K562 (cell line): ENCODE data around the gene PPP1R9B. TPM values are rescaled to one million over a fixed set of nuclear protein-coding genes. Genes with fewer than 3 reads are reported as not detected.
A peak's percentile ranks its signal among the peaks of the same experiment; 100 is the strongest.

Source experiments
- BCOR ChIP-seq: fragments of 450-650 bp; IDR thresholded peaks from 2 replicates; pipeline ENCODE4 v1.6.1; 2016
- GATAD2B ChIP-seq: fragments of 450-650 bp; IDR thresholded peaks from 2 replicates; pipeline ENCODE4 v1.6.1; 2017; ENCODE audit warnings: mild to moderate bottlenecking, borderline replicate concordance
- LEF1 ChIP-seq: fragments of 450-650 bp; IDR thresholded peaks from 2 replicates; pipeline ENCODE4 v1.6.1; 2016; ENCODE audit warnings: mild to moderate bottlenecking
- MBD1 ChIP-seq: fragments of 250-450 bp; sonication (Bioruptor Pico); IDR thresholded peaks from 2 replicates; pipeline ENCODE4 v1.8.0; 2022; ENCODE audit warnings: inconsistent platforms
- MYBL2 ChIP-seq, 2 experiments: fragments of 450-650 bp in 1 of 2; sonication (generic) in 1 of 2; formaldehyde crosslinking in 1 of 2; IDR thresholded peaks; 2 replicates each; pipeline versions ENCODE4 v1.6.1 to v1.8.1; 2017 to 2022; ENCODE audit warnings: borderline replicate concordance in 1 of 2, inconsistent platforms in 1 of 2, low read depth in 1 of 2, mild to moderate bottlenecking in 1 of 2, missing genetic modification reagents in 1 of 2, moderate library complexity in 1 of 2
- PRMT5 ChIP-seq: sonication (generic); formaldehyde crosslinking; IDR thresholded peaks from 2 replicates; pipeline ENCODE4 v1.5.0; 2020; ENCODE audit warnings: missing genetic modification reagents
- RBFOX2 ChIP-seq: fragments of 200-400 bp; formaldehyde crosslinking; IDR thresholded peaks from 2 replicates; pipeline ENCODE4 v1.6.1; 2017; ENCODE audit warnings: low read depth, mild to moderate bottlenecking, low read length, moderate library complexity
- RNF2 ChIP-seq: sonication (generic); IDR thresholded peaks from 2 replicates; pipeline ENCODE4 v1.6.1; 2016
- SNRNP70 ChIP-seq: fragments of 200-400 bp; formaldehyde crosslinking; optimal IDR thresholded peaks from 2 replicates; pipeline ENCODE3; 2017; ENCODE audit warnings: low read depth, low read length
- ZFP1 ChIP-seq: fragments of 450-650 bp; formaldehyde crosslinking; IDR thresholded peaks from 2 replicates; pipeline ENCODE4 v1.4.0; 2020; ENCODE audit warnings: mild to moderate bottlenecking, mixed read lengths
- polyA plus RNA-seq, 8 experiments: library from polyadenylated mRNA; depleted of rRNA in 4 of 8; stranded (reverse) in 5 of 8; unstranded in 3 of 8; fragments of >200 nt; fragmentation: Nextera tagmentation in 2 of 8; fragmentation: Illumina TruSeq in 1 of 8; extraction: Ambion mirVana in 2 of 8; extraction: Trizol in 1 of 8; gene quantifications; 2 replicates each; pipeline versions ENCODE4 v1.2.1 to v1.2.3, GENCODE V29; 2011 to 2014; ENCODE audit warnings: inconsistent platforms in 1 of 8, missing spikeins in 1 of 8
- total RNA-seq, 7 experiments: library from RNA; depleted of rRNA in 6 of 7; stranded (reverse); fragments of >200 nt in 6 of 7; fragmentation: Illumina TruSeq in 2 of 7; extraction: Trizol in 2 of 7; gene quantifications; 2 replicates each; pipeline versions ENCODE4 v1.2.1 to v1.2.3, GENCODE V29; 2011 to 2021; ENCODE audit warnings: low replicate concordance in 1 of 7
- TF ChIP-seq, protein P1 (sequence below): fragments of 250-450 bp; sonication (Bioruptor Pico); IDR thresholded peaks from 2 replicates; pipeline ENCODE4 v1.9.0; 2021; ENCODE audit warnings: mild to moderate bottlenecking, inconsistent platforms

The PPP1R9B gene
- total and polyA plus RNA-seq, 9 of the 15 experiments (the other 6 are each of a cell fraction or from before 2014, with no cell fraction given) = 0.10 to 63.5 (median 24.7) TPM

DNA sequence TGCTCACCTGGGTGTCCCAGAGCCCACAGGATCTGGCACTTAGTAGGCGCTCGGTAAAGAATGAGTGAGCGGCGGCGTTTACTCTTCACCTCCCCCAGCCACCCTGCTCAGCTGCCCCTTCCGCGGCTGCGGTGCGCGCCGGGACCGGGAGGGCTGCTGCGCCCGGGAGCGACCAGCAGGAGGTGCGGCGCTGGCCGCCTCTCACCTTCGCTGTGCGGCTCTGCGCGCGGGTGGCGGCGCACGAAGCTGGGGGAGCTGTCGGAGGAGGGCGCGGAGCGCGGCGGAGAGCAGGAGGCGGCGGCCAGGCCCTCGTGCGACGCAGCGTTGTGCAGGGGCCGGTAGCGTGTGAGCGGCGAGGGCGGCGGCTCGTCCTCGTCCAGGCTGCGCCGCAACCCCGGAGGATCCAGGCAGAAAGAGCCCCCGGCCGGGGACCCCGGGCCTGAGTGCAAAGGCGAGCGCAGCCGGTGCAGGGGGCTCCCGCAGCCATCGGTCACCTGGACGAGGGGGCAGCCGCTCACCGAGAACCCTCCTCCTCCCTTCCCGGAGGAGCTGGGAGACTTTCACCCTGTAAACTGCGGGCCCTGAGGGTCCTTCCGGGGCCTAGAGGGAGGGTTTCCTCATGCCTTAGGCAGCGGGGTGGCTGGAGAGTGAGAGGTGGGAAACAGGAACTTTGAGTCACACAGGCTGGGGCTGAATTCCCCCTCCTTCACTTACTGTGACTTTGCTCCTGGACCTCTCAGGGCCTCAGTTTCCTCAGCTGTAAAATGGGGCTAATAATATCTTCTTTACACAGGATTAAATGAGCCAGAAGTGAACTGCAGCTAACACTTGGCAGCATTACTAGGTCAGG, 33.0 kb downstream of the PPP1R9B start (continued):
- TF ChIP-seq ZFP1 (CRISPR knock-in tag) = no peak
- TF ChIP-seq, protein P1, sequence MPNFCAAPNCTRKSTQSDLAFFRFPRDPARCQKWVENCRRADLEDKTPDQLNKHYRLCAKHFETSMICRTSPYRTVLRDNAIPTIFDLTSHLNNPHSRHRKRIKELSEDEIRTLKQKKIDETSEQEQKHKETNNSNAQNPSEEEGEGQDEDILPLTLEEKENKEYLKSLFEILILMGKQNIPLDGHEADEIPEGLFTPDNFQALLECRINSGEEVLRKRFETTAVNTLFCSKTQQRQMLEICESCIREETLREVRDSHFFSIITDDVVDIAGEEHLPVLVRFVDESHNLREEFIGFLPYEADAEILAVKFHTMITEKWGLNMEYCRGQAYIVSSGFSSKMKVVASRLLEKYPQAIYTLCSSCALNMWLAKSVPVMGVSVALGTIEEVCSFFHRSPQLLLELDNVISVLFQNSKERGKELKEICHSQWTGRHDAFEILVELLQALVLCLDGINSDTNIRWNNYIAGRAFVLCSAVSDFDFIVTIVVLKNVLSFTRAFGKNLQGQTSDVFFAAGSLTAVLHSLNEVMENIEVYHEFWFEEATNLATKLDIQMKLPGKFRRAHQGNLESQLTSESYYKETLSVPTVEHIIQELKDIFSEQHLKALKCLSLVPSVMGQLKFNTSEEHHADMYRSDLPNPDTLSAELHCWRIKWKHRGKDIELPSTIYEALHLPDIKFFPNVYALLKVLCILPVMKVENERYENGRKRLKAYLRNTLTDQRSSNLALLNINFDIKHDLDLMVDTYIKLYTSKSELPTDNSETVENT (CRISPR knock-in tag) = 0 out of 2 replicates have a peak, but pooled peaks have one; percentile 20
- TF ChIP-seq SNRNP70 = no peak
- 0 out of 2 replicates have a peak, but pooled peaks have one; percentile 14 for TF ChIP-seq GATAD2B
- TF ChIP-seq RBFOX2 = 0 out of 2 replicates have a peak, but pooled peaks have one; percentile 19
- 0 out of 2 replicates have a peak, but pooled peaks have one; percentile 44 for TF ChIP-seq RNF2
- peak; percentile 69 for TF ChIP-seq BCOR
- TF ChIP-seq LEF1 = no peak
- no peak for TF ChIP-seq PRMT5
- no peak for TF ChIP-seq MBD1
- TF ChIP-seq MYBL2 (IDR thresholded peaks at IDR 0.05; ENCODE audit: low read depth) = no peak
- TF ChIP-seq MYBL2 (CRISPR knock-in tag; IDR thresholded peaks at IDR 0.05; ENCODE audit: borderline replicate concordance) = no peak
